HG03097 (cell line): Measurements from ENCODE around the gene RHBDF2.

Source experiments
- ATAC-seq: cut with Tn5 transposase; IDR thresholded peaks from one replicate; pipeline ENCODE4 v1.9.1; 2021; ENCODE audit not compliant: unreplicated experiment, low FRiP score

RHBDF2 gene

DNA sequence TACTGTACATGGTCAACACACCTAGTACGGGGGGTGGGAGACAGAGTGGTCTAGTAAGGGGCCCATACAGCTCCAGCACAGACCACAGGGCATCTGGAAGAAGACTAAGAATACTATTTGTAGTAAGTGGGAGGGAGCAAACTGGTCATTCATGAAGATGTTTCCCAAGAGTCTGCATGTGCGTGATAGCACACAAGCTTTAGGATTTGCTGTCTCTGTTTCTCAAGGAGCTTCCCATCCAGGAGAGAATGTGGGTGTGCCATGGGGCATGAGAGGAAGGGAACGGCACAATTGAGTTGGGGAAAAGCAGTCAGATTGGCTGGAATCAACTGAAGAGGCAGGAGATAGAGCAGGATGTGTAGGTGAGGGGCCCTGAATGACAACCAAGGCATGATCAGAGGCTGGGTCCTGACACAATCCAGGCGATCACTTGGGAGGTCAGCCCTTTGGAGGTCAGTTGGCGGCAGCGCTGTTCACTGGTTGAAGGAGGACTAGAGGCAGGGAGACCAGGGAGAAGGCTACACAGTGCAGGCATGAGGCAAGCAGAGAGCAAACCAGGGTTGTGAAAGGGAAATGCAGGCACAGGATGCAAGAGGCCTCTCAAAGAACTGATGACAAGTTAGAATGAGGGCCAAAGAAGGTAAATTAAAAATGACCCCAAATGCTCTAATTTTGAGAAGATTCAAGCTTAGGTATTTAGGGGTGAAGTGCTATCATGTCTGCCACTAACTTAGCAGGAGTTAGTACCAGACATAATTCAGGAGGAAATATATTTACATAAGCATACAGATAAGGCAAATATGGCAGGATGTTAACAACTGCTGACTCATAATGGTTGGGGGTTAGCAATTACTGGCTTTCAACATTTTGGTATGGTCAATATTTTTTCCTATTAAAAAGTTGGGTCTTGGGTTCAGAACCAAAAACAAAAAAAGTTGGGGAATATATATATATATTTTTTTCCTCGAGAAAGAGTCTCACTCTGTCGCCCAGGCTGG lies 58.6 kb downstream of the RHBDF2 start:
- no peak for ATAC-seq

DNA sequence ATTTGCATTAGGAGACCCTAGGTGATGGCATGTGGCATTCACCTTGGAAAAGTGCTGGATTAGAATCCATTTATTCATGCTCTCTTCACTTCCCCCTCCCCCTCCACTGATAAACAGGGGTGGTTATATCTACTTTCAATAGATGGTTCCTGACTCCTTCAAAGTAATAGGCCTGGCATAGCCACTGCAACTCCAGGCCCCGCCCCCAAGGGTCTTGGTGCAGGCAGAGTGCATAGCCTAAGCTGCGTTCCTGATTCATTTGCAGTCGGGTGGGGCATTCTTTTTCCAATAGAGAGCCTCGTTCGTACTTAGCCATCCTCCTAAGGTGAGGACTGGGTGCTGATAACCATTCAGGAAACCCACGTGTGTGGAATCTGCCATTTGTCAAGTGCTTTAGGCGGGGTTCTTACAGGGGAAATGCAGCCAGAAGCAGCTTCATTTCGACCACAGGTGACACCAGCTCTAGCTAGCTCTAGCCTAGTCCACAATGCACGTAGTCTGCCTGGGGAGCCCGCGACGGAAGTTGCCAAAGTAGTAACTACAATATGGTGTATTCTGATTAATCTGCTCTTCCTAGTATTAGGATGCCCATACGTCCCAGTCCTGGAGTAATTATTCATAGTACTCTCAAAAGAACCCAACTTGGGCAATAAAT lies 59.4 kb downstream of the RHBDF2 start:
- ATAC-seq: no peak

- ATAC-seq: no peak
These were observed 60.4 kb downstream of the RHBDF2 start for GRCh38 chr17:76440751-76441362.

GRCh38 chr17:76439314-76439928 lies 61.8 kb downstream of the RHBDF2 start:
- ATAC-seq: no peak

GRCh38 chr17:76438906-76439305 lies 62.3 kb downstream of the RHBDF2 start:
- no peak for ATAC-seq

- ATAC-seq: no peak
These were observed 63.5 kb downstream of the RHBDF2 start for GRCh38 chr17:76437467-76438402.

- ATAC-seq: no peak
These were observed 65.5 kb downstream of the RHBDF2 start for GRCh38 chr17:76435751-76436150.

- ATAC-seq: no peak
These were observed 66.4 kb downstream of the RHBDF2 start for GRCh38 chr17:76434870-76435269.

GRCh38 chr17:76433693-76434092 lies 67.5 kb downstream of the RHBDF2 start:
- no peak for ATAC-seq

DNA sequence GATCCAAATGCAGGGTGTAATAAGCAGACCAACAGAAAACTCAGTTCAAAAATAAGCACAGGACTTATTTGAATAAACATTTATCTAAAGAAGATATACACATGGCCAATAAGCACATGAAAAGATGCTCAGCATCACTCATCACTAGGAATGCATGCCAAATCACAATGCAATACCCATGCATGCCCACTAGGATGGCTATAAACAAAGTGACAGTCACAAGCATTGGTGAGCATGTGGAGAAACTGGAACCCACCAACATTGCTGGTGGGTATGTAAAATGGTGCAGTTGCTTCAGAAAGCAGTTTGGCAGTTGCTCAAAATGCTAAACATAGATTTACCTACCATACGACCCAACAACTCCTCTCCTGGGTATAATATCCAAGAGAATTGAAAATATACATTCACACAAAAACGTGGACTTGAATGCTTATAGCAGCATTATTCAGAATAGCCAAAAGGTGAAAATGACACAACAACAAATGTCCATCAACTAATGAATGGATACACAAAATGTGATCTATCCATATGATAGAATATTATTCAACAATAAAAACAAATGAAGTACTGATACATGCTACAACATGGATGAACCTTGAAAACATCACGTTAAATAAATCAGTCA lies 68.4 kb downstream of the RHBDF2 start:
- no peak for ATAC-seq

- ATAC-seq: no peak
These were observed 69.2 kb downstream of the RHBDF2 start for GRCh38 chr17:76432004-76432403.

DNA sequence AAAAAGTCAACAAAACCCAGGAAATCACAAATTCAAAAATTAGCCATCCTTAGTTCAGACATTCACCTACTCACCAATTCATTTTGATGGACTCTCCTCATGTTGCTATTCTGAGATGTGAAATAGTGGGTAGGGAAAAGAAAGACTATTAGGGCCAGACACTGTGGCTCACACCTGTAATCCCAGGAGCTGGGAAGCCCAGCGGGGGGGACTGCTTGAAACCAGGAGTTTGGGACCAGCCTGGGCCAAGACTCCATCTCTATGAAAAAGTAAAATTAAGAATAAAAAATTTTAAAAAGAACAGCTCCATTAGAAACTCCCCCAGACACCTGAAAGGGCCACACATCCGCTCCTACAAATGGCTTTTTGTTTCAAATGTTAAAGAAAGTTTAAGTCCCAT lies 69.7 kb downstream of the RHBDF2 start:
- no peak for ATAC-seq

DNA sequence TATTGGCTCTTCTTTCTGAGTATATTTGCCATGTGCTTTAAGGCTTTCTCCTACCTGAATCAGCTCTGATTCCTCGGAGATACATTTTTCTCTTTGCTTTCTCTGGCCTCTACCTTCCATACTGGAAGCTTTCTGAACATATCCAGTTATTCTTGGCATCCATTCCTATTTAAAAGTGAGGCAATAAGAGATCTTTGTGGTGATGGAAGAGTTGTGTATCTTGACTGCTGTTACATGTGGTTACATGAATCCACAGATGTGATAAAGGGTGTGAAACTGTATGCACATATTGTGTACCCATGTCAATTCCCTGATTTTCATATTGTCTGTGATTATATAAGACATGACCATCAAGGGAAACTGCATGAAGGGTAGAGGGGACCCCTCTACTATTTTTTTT lies 72.7 kb downstream of the RHBDF2 start:
- no peak for ATAC-seq

DNA sequence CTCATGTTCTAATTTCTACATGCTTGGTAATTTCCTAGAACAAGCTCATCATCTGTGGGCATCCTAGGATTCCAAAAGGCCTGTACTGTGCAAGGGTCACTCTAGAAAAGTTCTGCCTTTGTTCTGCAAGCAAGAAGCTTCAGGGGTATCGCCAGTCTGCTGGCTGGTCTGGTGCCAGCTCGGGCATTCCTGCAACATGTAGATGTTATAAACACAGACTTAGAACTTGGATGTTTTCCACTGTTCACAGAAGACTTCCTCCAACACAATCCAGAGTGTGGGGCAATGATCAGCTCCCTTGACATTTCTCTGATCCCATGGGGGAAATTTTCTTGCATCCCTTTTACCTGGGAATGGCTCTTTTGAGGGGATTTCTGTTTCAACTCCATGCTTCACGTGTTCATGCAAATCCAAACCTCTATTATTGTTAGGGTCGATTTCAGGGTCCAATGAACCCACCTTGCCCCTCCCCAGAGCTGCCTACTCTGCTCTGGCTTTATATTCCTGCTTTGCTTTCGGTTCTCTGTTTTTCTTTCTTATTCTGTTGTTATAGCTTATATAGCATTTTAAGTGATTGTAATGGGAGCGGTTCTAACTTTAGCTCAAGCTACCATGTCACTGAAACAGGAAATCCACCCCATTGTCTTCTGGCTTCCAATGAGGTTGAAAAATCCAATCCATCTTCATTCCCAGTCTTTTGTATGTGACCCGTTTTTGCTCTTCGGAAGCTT lies 73.6 kb downstream of the RHBDF2 start:
- ATAC-seq: no peak

GRCh38 chr17:76426853-76427252 lies 74.4 kb downstream of the RHBDF2 start:
- ATAC-seq: no peak

DNA sequence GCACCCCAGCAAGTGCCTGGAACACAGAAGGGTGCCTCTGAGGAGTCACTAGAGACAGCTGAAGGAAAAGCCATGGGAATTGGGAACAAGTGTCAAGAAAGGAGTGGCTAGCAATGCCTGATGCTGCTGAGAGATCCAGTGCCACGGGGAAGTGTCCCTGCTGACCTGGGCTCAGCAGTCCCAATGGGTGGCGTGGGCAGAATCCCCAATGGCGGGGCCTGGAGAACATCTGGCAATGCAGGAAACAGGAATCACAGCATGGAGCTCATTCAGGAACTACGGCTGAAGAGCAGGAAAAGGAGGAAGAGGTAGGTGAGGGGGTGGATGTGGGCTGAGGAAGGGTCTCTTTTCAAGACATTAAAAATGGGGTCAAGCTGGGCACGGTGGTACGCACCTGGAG lies 78.4 kb downstream of the RHBDF2 start:
- ATAC-seq: no peak

GRCh38 chr17:76422406-76422805 lies 78.8 kb downstream of the RHBDF2 start:
- no peak for ATAC-seq

- no peak for ATAC-seq
These were observed 80.2 kb downstream of the RHBDF2 start for GRCh38 chr17:76421044-76421407.
